ENCODE measurements around the gene CACNA1F.
A peak's percentile ranks its signal among the peaks of the same experiment; 100 is the strongest.

CACNA1F gene

GRCh38 chrX:49243166-49243565, 10.0 kb upstream of the CACNA1F start:
- Histone ChIP-seq H3K27ac (ENCODE audit: low read length) (no peak overlapping the region), H3K9ac (ENCODE audit: low read length) (no peak overlapping the region), H3K9me3 (ENCODE audit: control insufficient read depth, low read depth, low read length) (peaks cover 4% of the 10 kb centered on the region)

GRCh38 chrX:49242545-49243066, 9.5 kb upstream of the CACNA1F start:
- peaks cover 4% of the 10 kb centered on the region for H3K36me3 ChIP-seq (ENCODE audit: control insufficient read depth, low read depth, low read length)
- no peak overlapping the region for H3K4me3 ChIP-seq (ENCODE audit: low read length)
- no peaks in the 10 kb centered on the region for H3K27me3 ChIP-seq (ENCODE audit: control insufficient read depth, insufficient read depth, low read length)
- H3K9me3 ChIP-seq (ENCODE audit: control insufficient read depth, low read depth, low read length): peaks cover 4% of the 10 kb centered on the region
- no peak overlapping the region for H3K27ac ChIP-seq (ENCODE audit: low read length)
- H3K4me1 ChIP-seq (ENCODE audit: control insufficient read depth, low read depth, low read length): no peaks in the 10 kb centered on the region
- no peak overlapping the region for H3K9ac ChIP-seq (ENCODE audit: low read length)

More at GRCh38 chrX:49243166-49243565, 10.0 kb upstream of the CACNA1F start:
- no peaks in the 10 kb centered on the region for H3K4me1 ChIP-seq (ENCODE audit: control insufficient read depth, low read depth, low read length)
- H3K4me3 ChIP-seq (ENCODE audit: low read length): no peak overlapping the region
- H3K36me3 ChIP-seq (ENCODE audit: control insufficient read depth, low read depth, low read length): peaks cover 4% of the 10 kb centered on the region
- H3K27me3 ChIP-seq (ENCODE audit: control insufficient read depth, insufficient read depth, low read length): no peaks in the 10 kb centered on the region

- H3K9ac ChIP-seq (ENCODE audit: low read length): no peak overlapping the region
- no peaks in the 10 kb centered on the region for H3K4me1 ChIP-seq (ENCODE audit: control insufficient read depth, low read depth, low read length)
- no peak overlapping the region for H3K27ac ChIP-seq (ENCODE audit: low read length)
- no peaks in the 10 kb centered on the region for H3K36me3 ChIP-seq (ENCODE audit: control insufficient read depth, low read depth, low read length)
- peaks cover 4% of the 10 kb centered on the region for H3K9me3 ChIP-seq (ENCODE audit: control insufficient read depth, low read depth, low read length)
- no peaks in the 10 kb centered on the region for H3K27me3 ChIP-seq (ENCODE audit: control insufficient read depth, insufficient read depth, low read length)
- H3K4me3 ChIP-seq (ENCODE audit: low read length): no peak overlapping the region
Observed at GRCh38 chrX:49238735-49239134, 5.6 kb upstream of the CACNA1F start.

GRCh38 chrX:49237060-49237459, 3.9 kb upstream of the CACNA1F start:
- Histone ChIP-seq H3K9me3 (ENCODE audit: control insufficient read depth, low read depth, low read length) (peaks cover 3% of the 10 kb centered on the region), H3K36me3 (ENCODE audit: control insufficient read depth, low read depth, low read length) (no peaks in the 10 kb centered on the region), H3K4me1 (ENCODE audit: control insufficient read depth, low read depth, low read length) (no peaks in the 10 kb centered on the region), H3K4me3 (ENCODE audit: low read length) (no peak overlapping the region), H3K9ac (ENCODE audit: low read length) (no peak overlapping the region), H3K27me3 (ENCODE audit: control insufficient read depth, insufficient read depth, low read length) (no peaks in the 10 kb centered on the region), H3K27ac (ENCODE audit: low read length) (no peak overlapping the region)

- Histone ChIP-seq H3K4me1 (ENCODE audit: control insufficient read depth, low read depth, low read length) (peaks cover 3% of the 10 kb centered on the region), H3K27me3 (ENCODE audit: control insufficient read depth, insufficient read depth, low read length) (no peaks in the 10 kb centered on the region), H3K27ac (ENCODE audit: low read length) (no peak overlapping the region), H3K4me3 (ENCODE audit: low read length) (no peak overlapping the region), H3K9ac (ENCODE audit: low read length) (no peak overlapping the region), H3K36me3 (ENCODE audit: control insufficient read depth, low read depth, low read length) (no peaks in the 10 kb centered on the region), H3K9me3 (ENCODE audit: control insufficient read depth, low read depth, low read length) (peaks cover 6% of the 10 kb centered on the region)
Observed at GRCh38 chrX:49233887-49234555, 881 bp upstream of the CACNA1F start.

GRCh38 chrX:49232525-49232924, 615 bp downstream of the CACNA1F start:
- H3K9ac ChIP-seq (ENCODE audit: low read length): no peak overlapping the region
- peaks cover 3% of the 10 kb centered on the region for H3K4me1 ChIP-seq (ENCODE audit: control insufficient read depth, low read depth, low read length)
- H3K27ac ChIP-seq (ENCODE audit: low read length): no peak overlapping the region
- no peaks in the 10 kb centered on the region for H3K27me3 ChIP-seq (ENCODE audit: control insufficient read depth, insufficient read depth, low read length)
- no peak overlapping the region for H3K4me3 ChIP-seq (ENCODE audit: low read length)
- H3K9me3 ChIP-seq (ENCODE audit: control insufficient read depth, low read depth, low read length): peaks cover 6% of the 10 kb centered on the region
- H3K36me3 ChIP-seq (ENCODE audit: control insufficient read depth, low read depth, low read length): no peaks in the 10 kb centered on the region

GRCh38 chrX:49231333-49232000, 1.7 kb downstream of the CACNA1F start:
- Histone ChIP-seq H3K4me1 (ENCODE audit: control insufficient read depth, low read depth, low read length) (peaks cover 3% of the 10 kb centered on the region), H3K9me3 (ENCODE audit: control insufficient read depth, low read depth, low read length) (peaks cover 6% of the 10 kb centered on the region), H3K27me3 (ENCODE audit: control insufficient read depth, insufficient read depth, low read length) (no peaks in the 10 kb centered on the region), H3K4me3 (ENCODE audit: low read length) (peak overlapping the region; percentile 61), H3K36me3 (ENCODE audit: control insufficient read depth, low read depth, low read length) (no peaks in the 10 kb centered on the region), H3K9ac (ENCODE audit: low read length) (no peak overlapping the region), H3K27ac (ENCODE audit: low read length) (no peak overlapping the region)

GRCh38 chrX:49230500-49231232, 2.5 kb downstream of the CACNA1F start:
- H3K36me3 ChIP-seq (ENCODE audit: control insufficient read depth, low read depth, low read length): no peaks in the 10 kb centered on the region
- peak overlapping the region; percentile 61 for H3K4me3 ChIP-seq (ENCODE audit: low read length)
- no peak overlapping the region for H3K27ac ChIP-seq (ENCODE audit: low read length)
- H3K9me3 ChIP-seq (ENCODE audit: control insufficient read depth, low read depth, low read length): peaks cover 6% of the 10 kb centered on the region
- no peak overlapping the region for H3K9ac ChIP-seq (ENCODE audit: low read length)
- H3K4me1 ChIP-seq (ENCODE audit: control insufficient read depth, low read depth, low read length): peaks cover 3% of the 10 kb centered on the region
- no peaks in the 10 kb centered on the region for H3K27me3 ChIP-seq (ENCODE audit: control insufficient read depth, insufficient read depth, low read length)

GRCh38 chrX:49228185-49228584, 5.0 kb downstream of the CACNA1F start:
- no peak overlapping the region for H3K27ac ChIP-seq (ENCODE audit: low read length)
- H3K27me3 ChIP-seq (ENCODE audit: control insufficient read depth, insufficient read depth, low read length): no peaks in the 10 kb centered on the region

GRCh38 chrX:49227726-49228125, 5.4 kb downstream of the CACNA1F start:
- H3K27ac ChIP-seq (ENCODE audit: low read length): no peak overlapping the region
- no peaks in the 10 kb centered on the region for H3K36me3 ChIP-seq (ENCODE audit: control insufficient read depth, low read depth, low read length)

More at GRCh38 chrX:49228185-49228584, 5.0 kb downstream of the CACNA1F start:
- H3K4me3 ChIP-seq (ENCODE audit: low read length): no peak overlapping the region
- H3K9ac ChIP-seq (ENCODE audit: low read length): no peak overlapping the region
- peaks cover 3% of the 10 kb centered on the region for H3K4me1 ChIP-seq (ENCODE audit: control insufficient read depth, low read depth, low read length)
- peaks cover 12% of the 10 kb centered on the region for H3K9me3 ChIP-seq (ENCODE audit: control insufficient read depth, low read depth, low read length)
- no peaks in the 10 kb centered on the region for H3K36me3 ChIP-seq (ENCODE audit: control insufficient read depth, low read depth, low read length)

GRCh38 chrX:49226946-49227345, 6.2 kb downstream of the CACNA1F start:
- Histone ChIP-seq H3K9me3 (ENCODE audit: control insufficient read depth, low read depth, low read length) (peaks cover 8% of the 10 kb centered on the region), H3K9ac (ENCODE audit: low read length) (no peak overlapping the region), H3K27me3 (ENCODE audit: control insufficient read depth, insufficient read depth, low read length) (no peaks in the 10 kb centered on the region), H3K36me3 (ENCODE audit: control insufficient read depth, low read depth, low read length) (no peaks in the 10 kb centered on the region), H3K4me3 (ENCODE audit: low read length) (no peak overlapping the region), H3K4me1 (ENCODE audit: control insufficient read depth, low read depth, low read length) (peaks cover 3% of the 10 kb centered on the region), H3K27ac (ENCODE audit: low read length) (no peak overlapping the region)

More at GRCh38 chrX:49227726-49228125, 5.4 kb downstream of the CACNA1F start:
- no peak overlapping the region for H3K4me3 ChIP-seq (ENCODE audit: low read length)
- no peaks in the 10 kb centered on the region for H3K27me3 ChIP-seq (ENCODE audit: control insufficient read depth, insufficient read depth, low read length)
- no peak overlapping the region for H3K9ac ChIP-seq (ENCODE audit: low read length)
- peaks cover 3% of the 10 kb centered on the region for H3K4me1 ChIP-seq (ENCODE audit: control insufficient read depth, low read depth, low read length)
- peaks cover 12% of the 10 kb centered on the region for H3K9me3 ChIP-seq (ENCODE audit: control insufficient read depth, low read depth, low read length)

Measured in iPS-18a (cell line).